Fibroblast of pulmonary artery (primary cell): ENCODE measurements around the gene ST6GALNAC4.
A peak's percentile ranks its signal among the peaks of the same experiment; 100 is the strongest.

Experiments used
- DNase-seq: peaks from one replicate; pipeline ENCODE4 v3.0.0-alpha.2; 2010; ENCODE audit warnings: low read depth
- H3K4me3 ChIP-seq: replicated peaks from 2 replicates; pipeline ENCODE4 v1.5.1; 2011; ENCODE audit warnings: low read depth, mild to moderate bottlenecking, control low read depth, low read length, moderate library complexity
- CTCF ChIP-seq: IDR thresholded peaks from 2 replicates; pipeline ENCODE4 v1.5.1; 2011; ENCODE audit warnings: mild to moderate bottlenecking, control low read depth, low read length, inconsistent platforms; ENCODE audit errors: missing control alignments

Gene ST6GALNAC4

GRCh38 chr9:127910613-127911205 is 6.1 kb downstream of the ST6GALNAC4 start:
- no peak overlapping the region for H3K4me3 ChIP-seq
- peak; percentile 34 for DNase-seq
- TF ChIP-seq CTCF, result no peak

GRCh38 chr9:127909839-127910273 is 7.0 kb downstream of the ST6GALNAC4 start:
- no peak for TF ChIP-seq CTCF
- no peak for DNase-seq
- no peak overlapping the region for H3K4me3 ChIP-seq

GRCh38 chr9:127908660-127908926 is 8.2 kb downstream of the ST6GALNAC4 start:
- no peak overlapping the region for H3K4me3 ChIP-seq
- no peak for TF ChIP-seq CTCF
- DNase-seq, result no peak

- H3K4me3 ChIP-seq, result no peak overlapping the region
- no peak for DNase-seq
- TF ChIP-seq CTCF, result no peak
Observed at GRCh38 chr9:127907867-127908659, 8.8 kb downstream of the ST6GALNAC4 start.

GRCh38 chr9:127905788-127906191 is 11.1 kb downstream of the ST6GALNAC4 start:
- H3K4me3 ChIP-seq, result no peak overlapping the region

GRCh38 chr9:127905004-127905728 is 11.7 kb downstream of the ST6GALNAC4 start:
- H3K4me3 ChIP-seq, result no peak overlapping the region
- no peak for DNase-seq
- no peak for TF ChIP-seq CTCF

More at GRCh38 chr9:127905788-127906191, 11.1 kb downstream of the ST6GALNAC4 start:
- no peak for TF ChIP-seq CTCF
- no peak for DNase-seq
